DMS79 (cell line): ENCODE data around the gene STRIP1.

Experiments used
- DNase-seq: peaks from one replicate; lab custom pipeline; 2025; lab: John Stamatoyannopoulos, UW

Gene STRIP1

DNA sequence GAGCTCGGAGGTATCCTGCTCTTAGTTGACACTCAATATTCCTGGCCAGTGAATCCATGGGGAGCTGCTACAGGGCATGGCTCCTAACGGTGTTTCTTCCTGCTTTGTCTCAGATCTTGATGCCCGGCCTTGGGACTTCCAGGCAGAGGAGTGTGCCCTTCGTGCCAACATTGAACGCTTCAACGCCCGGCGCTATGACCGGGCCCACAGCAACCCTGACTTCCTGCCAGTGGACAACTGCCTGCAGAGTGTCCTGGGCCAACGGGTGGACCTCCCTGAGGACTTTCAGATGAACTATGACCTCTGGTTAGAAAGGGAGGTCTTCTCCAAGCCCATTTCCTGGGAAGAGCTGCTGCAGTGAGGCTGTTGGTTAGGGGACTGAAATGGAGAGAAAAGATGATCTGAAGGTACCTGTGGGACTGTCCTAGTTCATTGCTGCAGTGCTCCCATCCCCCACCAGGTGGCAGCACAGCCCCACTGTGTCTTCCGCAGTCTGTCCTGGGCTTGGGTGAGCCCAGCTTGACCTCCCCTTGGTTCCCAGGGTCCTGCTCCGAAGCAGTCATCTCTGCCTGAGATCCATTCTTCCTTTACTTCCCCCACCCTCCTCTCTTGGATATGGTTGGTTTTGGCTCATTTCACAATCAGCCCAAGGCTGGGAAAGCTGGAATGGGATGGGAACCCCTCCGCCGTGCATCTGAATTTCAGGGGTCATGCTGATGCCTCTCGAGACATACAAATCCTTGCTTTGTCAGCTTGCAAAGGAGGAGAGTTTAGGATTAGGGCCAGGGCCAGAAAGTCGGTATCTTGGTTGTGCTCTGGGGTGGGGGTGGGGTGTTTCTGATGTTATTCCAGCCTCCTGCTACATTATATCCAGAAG, 19.4 kb downstream of the STRIP1 start:
- no peak for DNase-seq

DNA sequence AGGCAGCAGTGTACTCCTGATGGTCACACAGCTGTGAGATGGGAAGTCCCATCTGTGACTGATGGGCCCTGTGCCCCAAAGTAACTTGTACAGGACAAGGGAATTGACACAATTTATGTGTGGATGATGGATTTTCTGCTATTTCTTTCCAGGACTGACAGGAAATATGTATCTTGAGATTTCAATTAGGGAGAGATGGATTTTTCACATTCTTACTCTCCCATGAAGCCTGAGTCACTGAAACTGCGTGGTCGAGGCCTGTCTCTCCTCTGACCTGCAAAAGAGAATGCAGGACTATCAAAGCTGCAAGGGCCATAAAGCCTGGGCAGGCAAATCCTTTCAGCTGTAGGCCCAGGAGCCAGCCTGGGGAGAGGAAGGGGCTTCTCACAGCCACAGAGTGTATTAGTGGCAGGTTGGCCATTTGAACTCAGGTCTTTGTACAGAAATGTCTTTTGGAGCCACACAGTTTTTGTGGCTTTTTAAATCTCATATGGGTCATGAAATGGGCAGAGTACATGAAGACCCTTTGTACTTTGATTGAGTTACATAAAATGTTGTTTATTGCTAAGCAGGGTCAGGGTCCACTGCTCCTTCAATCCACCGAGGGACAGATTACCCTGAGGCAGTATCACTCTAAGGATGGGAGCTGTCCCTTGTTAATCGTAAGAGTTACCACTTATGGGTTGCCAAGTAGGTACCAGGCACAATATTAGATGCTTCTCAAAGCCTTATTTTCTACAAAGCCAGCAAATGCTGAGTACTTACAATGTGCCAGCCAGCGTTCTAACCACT, 21.3 kb downstream of the STRIP1 start:
- no peak for DNase-seq

GRCh38 chr1:110056285-110056683, 21.9 kb downstream of the STRIP1 start:
- no peak for DNase-seq

GRCh38 chr1:110056776-110057175, 22.4 kb downstream of the STRIP1 start:
- no peak for DNase-seq

DNA sequence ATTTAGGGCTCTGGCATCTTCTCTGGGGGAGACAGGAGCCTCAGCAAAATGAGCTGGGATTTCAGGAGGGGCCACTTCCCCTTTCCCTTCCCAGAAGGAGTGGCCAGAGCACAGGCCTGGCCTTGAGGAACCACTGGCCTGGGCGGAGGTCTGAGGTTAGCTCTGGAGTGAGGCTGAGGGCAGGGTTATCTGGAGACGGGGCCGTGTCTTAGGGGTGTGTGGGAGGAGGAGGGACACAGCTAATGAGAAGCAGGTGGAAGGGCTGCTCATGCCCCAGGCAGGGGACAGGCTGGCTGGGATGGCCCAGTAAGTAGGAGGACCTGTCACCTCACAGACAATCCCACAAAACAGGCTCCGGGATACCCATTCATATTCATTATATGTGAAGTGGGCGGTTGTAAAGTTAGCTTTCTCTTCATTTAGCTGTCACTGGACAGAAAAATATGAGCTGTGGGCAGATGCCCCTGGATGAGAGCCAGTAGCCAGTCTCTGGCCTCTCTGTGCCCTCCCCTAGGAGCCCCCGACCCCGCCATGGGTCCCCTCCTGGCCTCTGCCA, 23.6 kb downstream of the STRIP1 start:
- DNase-seq, result no peak

GRCh38 chr1:110058591-110058990, 24.2 kb downstream of the STRIP1 start:
- no peak for DNase-seq

- DNase-seq, result no peak
Observed at GRCh38 chr1:110059133-110059863, 24.9 kb downstream of the STRIP1 start.

DNA sequence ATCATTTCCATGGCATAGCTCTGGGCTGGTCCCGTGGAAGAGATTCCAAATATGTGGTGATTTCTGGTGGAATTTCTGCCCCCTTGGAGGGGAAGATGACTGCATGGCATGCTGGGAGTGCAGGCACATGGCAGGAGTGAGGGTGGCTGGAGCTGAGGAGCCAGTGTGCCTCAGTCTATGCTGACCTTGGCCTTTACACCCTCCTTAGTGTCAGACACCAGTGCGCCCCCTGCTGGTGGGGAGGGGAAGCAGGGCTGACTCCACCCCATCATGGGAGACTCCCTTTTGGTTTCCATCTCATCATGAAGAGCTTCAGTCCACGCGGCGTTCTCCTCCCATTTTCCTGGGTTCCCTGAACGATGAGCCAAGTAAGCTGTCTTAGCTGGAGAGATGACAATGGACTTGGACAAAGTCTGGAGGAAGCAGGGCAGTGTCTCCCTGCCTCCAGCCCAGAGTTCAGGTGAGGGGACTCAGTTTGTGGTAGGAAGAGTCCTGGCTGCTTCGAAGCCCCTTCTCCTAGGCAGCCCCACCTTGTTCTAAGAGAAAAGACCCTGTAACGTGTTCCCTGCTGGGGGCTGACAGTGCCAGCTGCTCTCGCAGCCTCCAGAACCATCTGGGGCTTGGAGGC, 25.7 kb downstream of the STRIP1 start:
- no peak for DNase-seq

GRCh38 chr1:110060662-110061060, 26.2 kb downstream of the STRIP1 start:
- no peak for DNase-seq

DNA sequence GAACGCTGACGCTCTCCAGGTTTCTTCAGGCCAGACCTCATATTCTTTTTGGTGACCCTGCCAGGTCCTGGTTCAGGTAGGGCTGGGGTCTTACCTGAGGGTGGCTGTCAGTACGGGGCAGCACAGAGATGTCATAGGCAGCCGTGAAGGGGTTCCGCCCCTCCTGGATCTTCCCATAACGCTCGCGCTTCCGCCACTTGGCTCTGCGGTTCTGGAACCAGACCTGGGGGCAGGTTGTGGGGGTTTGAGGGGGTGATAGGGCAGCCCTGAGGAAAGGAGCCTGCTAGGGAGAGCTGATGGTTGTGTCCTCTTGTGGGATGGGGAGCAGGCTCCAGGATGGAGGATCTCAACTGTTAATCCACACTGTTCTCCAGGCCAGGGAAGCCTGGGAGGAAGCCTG, 26.9 kb downstream of the STRIP1 start:
- no peak for DNase-seq

DNA sequence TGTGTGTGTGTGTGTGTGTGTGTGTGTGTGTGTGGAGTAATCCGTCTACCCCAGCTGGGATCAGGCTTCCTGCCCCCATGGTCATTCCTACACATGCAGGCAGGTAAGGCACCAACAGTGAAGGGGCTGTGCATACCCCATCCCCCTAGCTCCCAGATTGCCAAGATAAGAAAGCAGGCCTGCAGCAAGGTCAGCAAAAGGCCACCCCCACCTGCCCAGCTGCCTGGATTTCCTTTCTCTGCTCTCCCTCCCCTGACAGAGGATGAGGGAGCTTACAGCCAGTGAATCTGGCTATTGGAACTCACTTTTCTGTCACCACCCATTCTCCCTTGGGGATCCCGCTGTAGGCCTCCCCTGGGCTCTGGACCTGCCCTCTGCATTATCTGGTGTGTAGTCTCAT, 28.2 kb downstream of the STRIP1 start:
- DNase-seq, result no peak

GRCh38 chr1:110063781-110064180, 29.4 kb downstream of the STRIP1 start:
- DNase-seq, result no peak

DNA sequence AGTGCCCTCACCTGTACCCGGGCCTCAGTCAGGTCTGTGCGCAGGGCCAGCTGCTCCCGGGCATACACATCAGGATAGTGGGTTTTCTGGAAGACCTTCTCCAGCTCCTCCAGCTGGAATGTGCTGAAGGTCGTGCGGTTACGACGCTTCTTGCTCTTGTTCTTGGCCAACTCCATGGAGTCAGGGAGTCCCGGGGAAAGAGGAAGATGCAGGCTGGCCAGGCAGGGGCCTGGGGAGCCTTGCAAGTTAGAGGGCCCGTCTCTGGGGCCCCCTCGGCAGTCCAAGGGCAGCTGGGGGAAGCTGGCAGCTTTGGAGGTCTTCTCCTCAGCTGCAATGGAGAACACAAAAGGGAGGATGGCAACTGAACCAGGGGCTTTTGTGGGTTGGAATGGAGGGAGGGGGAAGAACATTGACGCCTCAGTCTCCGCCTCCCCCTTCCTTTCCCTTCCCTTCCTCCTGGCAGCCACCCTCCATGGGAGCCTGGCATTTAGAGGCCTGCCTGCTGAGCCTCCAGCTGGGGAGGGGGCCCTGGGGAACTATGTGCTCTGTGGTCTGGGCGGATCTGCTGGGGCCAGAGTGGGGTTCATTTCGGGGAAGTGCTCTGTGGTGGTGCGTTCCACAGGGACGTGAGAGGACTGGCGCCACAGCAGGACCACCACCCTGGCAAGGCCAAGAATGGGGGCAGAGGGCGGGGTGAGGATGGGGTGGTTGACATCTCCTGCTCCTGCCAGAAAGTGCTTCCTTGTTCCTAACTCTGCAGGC, 30.3 kb downstream of the STRIP1 start:
- DNase-seq, result no peak

DNA sequence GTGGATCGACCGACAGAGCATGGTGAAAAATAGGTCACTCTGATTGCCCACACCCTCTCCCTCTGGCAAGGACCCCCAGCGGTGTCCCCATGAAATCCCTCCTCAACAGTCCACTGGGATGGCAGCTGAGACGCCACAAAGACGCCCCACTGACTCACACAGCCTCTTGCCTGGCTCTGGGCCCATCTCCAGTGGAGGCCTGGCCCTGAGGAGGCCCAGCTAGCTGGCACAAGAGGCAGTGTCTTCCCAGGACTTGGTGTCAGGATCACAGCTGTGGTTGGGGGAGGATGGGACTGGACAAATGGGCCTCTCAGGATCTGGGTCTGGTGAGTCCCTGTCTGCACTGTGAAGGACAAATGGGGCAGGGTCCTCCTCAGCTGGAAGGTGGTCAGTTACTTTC, 31.4 kb downstream of the STRIP1 start:
- DNase-seq, result no peak

GRCh38 chr1:110067479-110067892, 33.1 kb downstream of the STRIP1 start:
- no peak for DNase-seq

DNA sequence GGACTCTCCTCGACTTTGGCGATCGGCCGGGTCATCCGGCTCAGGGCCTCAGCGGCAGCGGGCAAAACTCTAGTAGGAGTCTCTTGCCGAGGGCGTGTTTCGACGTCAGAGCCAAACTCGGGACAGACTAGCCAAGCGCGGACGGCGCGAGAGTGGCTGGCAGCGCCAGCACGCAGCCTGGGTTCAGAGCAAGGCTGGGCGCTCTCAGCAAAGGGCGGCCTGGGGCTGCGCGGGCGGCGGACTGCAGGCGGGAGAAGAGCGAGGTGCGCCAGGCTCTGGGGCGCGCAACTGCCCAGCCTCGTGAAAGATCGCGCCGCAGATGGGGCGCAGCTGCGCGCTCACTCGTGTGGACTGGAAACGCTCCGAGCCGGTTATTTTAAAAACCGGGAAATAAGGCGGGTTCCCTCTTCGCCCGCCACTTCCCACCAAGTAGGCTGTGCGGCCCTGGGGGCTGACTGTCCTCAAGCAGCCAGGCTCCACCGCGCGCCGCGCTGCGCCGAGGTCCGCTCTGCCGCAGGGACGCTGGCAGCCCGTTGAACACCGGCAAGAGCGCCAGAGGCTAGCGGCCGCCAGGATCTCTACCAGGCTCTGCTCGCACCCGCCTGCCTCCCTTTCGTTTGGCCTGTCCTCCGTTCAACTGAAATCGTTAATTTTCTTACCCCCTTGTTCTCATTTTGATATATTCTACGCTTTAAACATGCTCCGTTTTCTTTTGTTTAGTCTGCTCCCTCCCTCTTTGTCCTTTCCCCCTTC, 33.6 kb downstream of the STRIP1 start:
- DNase-seq, result no peak

DNA sequence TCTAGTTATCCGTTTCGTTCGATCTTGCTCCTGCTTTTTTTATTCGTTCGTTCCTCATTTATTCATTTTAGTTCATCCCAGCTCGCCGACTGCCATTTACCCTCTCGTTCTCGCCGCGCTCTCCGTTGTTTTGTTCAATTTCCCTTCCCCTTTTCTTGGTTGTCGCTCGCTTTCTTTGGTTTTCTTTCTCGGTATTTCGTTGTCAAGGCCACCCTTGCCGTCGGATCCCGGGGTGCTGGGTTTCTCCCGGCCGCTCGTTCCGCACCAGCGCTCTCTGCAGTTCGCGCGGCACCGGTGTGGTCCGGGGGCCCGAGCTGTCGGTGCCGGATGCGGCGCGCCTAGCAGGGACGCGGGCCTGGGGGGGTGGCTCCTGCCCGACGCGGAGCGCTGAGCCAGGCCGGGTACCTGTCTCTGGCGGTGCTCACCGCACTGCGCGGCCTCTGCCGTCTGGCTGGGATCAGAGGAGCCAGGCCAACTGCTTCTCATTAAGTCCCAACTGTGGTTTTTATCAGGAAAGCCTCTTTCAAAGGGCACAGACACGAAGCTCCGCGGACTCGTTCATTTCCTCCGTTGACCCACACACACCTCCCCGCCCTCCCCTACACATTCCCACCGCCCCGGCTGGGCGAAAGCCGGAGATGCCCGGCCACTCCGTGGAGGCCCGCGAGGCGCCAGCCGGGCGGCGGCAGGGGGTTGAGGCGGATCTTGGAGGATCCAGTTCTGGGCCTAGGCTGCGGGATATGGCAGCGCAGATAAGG, 34.4 kb downstream of the STRIP1 start:
- DNase-seq, result no peak

DNA sequence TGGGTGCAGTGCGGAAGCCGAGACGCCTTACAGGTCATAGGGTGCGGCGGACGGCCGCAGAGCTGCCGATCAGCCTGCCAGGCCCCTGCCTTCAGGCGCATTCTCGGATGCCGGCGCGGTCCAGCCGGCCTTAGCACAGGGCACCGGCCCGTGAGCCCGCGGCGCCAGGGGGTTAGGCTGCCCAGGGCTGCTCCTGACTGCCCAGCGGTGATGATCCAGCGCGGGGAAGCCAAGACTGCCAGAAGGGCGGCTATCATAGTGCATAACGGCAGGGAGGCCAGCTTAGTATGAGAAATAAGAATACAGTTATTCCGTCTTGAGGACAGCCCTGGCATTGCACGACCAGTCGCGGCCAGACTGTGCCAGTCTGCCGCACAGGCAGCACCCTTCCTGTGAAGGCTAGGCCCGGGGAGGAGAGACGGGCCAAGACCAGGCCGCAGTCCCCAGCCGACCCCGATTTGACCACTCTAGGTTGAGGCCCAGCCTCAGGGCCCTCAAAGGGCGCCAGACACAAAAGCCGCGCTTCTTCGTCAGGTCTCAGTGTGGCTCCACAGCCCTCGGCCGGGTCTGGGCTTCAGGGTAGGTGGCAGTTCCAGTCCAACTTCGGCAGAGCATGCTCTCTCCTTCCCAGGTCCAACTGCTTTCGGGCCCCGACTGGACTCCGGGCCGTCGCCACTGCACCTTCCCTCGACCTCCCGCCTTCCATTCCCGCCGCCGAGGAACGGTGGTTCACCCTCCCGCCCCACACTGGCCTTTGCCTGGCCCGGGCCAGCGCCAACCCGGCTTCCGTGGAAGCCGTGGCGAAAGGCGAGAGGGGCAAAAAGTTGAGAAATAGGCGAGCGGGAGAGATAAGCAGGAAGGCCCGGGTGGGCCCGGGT, 35.2 kb downstream of the STRIP1 start:
- DNase-seq, result no peak

- no peak for DNase-seq
Observed at GRCh38 chr1:110070282-110070669, 35.9 kb downstream of the STRIP1 start.
